OCI-LY1 (cell line): ENCODE data around the gene ANXA3.

Source experiments
- H2AFZ ChIP-seq: fragments of 200-600 bp; sonication (generic), shearing (Covaris generic); 2 replicates; pipeline ENCODE4 v1.6.0; 2014; ENCODE audit warnings: antibody characterized with exemption, mild to moderate bottlenecking, low read length
- H3F3A ChIP-seq: fragments of 200-600 bp; sonication (generic), shearing (Covaris generic); 2 replicates; pipeline ENCODE4 v1.6.0; 2014; ENCODE audit warnings: mild to moderate bottlenecking, antibody characterized with exemption, low read length, moderate library complexity; ENCODE audit not compliant: insufficient read depth
- H3K27ac ChIP-seq: fragments of 200-600 bp; sonication (generic); 2 replicates; pipeline ENCODE4 v1.5.1; 2014; ENCODE audit warnings: low read length, mixed run types, mild to moderate bottlenecking, low read depth; ENCODE audit not compliant: poor library complexity, severe bottlenecking
- H3K27me3 ChIP-seq: fragments of 200-600 bp; sonication (generic); 2 replicates; pipeline ENCODE4 v1.6.0; 2014; ENCODE audit warnings: antibody characterized with exemption, mild to moderate bottlenecking, low read length, moderate library complexity; ENCODE audit not compliant: insufficient read depth
- H3K36me3 ChIP-seq: fragments of 200-600 bp; sonication (generic); 2 replicates; pipeline ENCODE4 v1.6.1; 2014; ENCODE audit warnings: mild to moderate bottlenecking, antibody characterized with exemption, low read length, moderate library complexity, mixed read lengths; ENCODE audit not compliant: insufficient read depth
- H3K4me1 ChIP-seq: fragments of 200-600 bp; sonication (generic); 2 replicates; pipeline ENCODE4 v1.5.1; 2014; ENCODE audit warnings: mild to moderate bottlenecking, low read length, moderate library complexity; ENCODE audit not compliant: insufficient read depth, severe bottlenecking
- H3K4me2 ChIP-seq: fragments of 200-600 bp; sonication (generic), shearing (Covaris generic); 2 replicates; pipeline ENCODE4 v1.6.1; 2014; ENCODE audit warnings: low read length
- H3K4me3 ChIP-seq: fragments of 200-600 bp; sonication (generic); 2 replicates; pipeline ENCODE4 v1.5.1; 2014; ENCODE audit warnings: low read length, low read depth, mild to moderate bottlenecking, mixed read lengths; ENCODE audit not compliant: poor library complexity, severe bottlenecking
- H3K79me2 ChIP-seq: fragments of 200-600 bp; shearing (Covaris generic); 2 replicates; pipeline ENCODE4 v1.6.1; 2016; ENCODE audit warnings: mixed run types, low read length, mixed read lengths; ENCODE audit not compliant: insufficient read depth
- H3K9ac ChIP-seq: fragments of 200-600 bp; sonication (generic), shearing (Covaris generic); 2 replicates; pipeline ENCODE4 v1.6.1; 2014; ENCODE audit warnings: mild to moderate bottlenecking, low read length, mixed read lengths
- H3K9me2 ChIP-seq: fragments of 200-600 bp; sonication (generic), shearing (Covaris generic); 2 replicates; pipeline ENCODE4 v1.6.1; 2014; ENCODE audit warnings: low read depth, mild to moderate bottlenecking, low read length, mixed read lengths
- H3K9me3 ChIP-seq: fragments of 200-600 bp; shearing (Covaris generic); 2 replicates; pipeline ENCODE4 v1.6.1; 2014; ENCODE audit warnings: low read length, mixed read lengths
- H4K20me1 ChIP-seq: fragments of 200-600 bp; sonication (generic), shearing (Covaris generic); 2 replicates; pipeline ENCODE4 v1.6.0; 2016; ENCODE audit warnings: mild to moderate bottlenecking, low read length; ENCODE audit not compliant: insufficient read depth
- CTCF ChIP-seq: fragments of 200-600 bp; sonication (generic), shearing (Covaris generic); IDR thresholded peaks from 2 replicates; pipeline ENCODE4 v1.5.1; 2017; ENCODE audit warnings: mild to moderate bottlenecking, antibody characterized with exemption, low read length, moderate library complexity, mixed read lengths
- EZH2 ChIP-seq: fragments of 200-600 bp; sonication (generic), shearing (Covaris generic); IDR thresholded peaks from 2 replicates; pipeline ENCODE4 v1.8.0; 2017; ENCODE audit warnings: borderline replicate concordance, mixed run types, mild to moderate bottlenecking, antibody characterized with exemption, low read length, moderate library complexity, mixed read lengths

ANXA3 gene

DNA sequence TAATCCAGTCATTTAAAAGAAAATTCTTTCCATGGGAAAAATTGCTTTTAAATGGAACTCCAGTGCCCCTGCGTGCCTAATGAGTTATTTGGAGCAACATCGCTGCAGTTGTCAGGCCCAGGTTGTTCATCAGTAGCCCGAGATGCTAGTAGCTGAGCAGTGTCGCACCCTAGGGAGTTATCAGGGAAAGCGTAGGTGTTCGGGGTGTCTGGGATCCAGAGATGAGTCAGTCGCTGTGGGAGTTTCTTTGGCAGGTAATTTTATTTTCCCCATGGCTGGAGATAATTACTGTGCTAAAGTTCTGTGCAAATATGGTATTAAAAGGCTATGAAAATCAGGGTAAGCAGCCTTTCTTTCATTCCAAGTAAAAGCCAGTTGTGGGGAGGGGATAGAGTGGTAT, 49.4 kb downstream of the ANXA3 start:
- Histone ChIP-seq H3K79me2 (no peaks in the 10 kb centered on the region), H3K27me3 (no peaks in the 10 kb centered on the region), H3K4me2 (no peak overlapping the region), H3K9me2 (no peaks in the 10 kb centered on the region), H3K27ac (no peak overlapping the region), H3K4me1 (no peaks in the 10 kb centered on the region), H3K4me3 (no peak overlapping the region), H3K9ac (no peak overlapping the region), H4K20me1 (no peaks in the 10 kb centered on the region), H3F3A (no peaks in the 10 kb centered on the region), H2AFZ (no peak overlapping the region), H3K9me3 (no peaks in the 10 kb centered on the region), H3K36me3 (no peaks in the 10 kb centered on the region)
- TF ChIP-seq CTCF (no peak), EZH2 (no peak)

- no peak overlapping the region for H3K4me3 ChIP-seq
- no peaks in the 10 kb centered on the region for H3K36me3 ChIP-seq
- no peaks in the 10 kb centered on the region for H3K9me3 ChIP-seq
- no peak overlapping the region for H3K9ac ChIP-seq
- H4K20me1 ChIP-seq = no peaks in the 10 kb centered on the region
- TF ChIP-seq EZH2 (no peak), CTCF (no peak)
- H3K79me2 ChIP-seq = no peaks in the 10 kb centered on the region
- H3K4me2 ChIP-seq = no peak overlapping the region
- H3K27me3 ChIP-seq = no peaks in the 10 kb centered on the region
- no peaks in the 10 kb centered on the region for H3K4me1 ChIP-seq
- H3F3A ChIP-seq = no peaks in the 10 kb centered on the region
- no peaks in the 10 kb centered on the region for H3K9me2 ChIP-seq
- H2AFZ ChIP-seq = no peak overlapping the region
- no peak overlapping the region for H3K27ac ChIP-seq
Measured at GRCh38 chr4:78602334-78602733, 50.8 kb downstream of the ANXA3 start.

DNA sequence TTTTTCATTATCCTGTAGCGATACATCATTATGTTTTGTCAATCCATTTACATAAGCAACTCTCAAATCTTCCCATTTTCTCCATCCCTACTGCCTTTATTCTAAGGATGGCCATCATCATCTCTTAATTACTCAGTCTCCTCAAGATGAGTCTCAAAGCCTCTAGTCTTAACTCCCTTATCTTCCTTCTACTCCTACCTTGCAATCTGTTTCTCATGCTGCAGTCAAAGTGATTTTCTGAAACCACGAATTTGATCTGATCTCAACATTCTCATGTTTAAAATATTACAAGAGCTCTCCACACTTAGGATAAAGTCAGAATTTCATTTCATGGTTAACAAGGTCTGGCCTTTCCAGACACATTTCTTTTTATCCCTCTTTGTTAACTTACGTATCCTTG, 51.8 kb downstream of the ANXA3 start:
- no peak overlapping the region for H3K4me2 ChIP-seq
- H3K9me3 ChIP-seq = no peaks in the 10 kb centered on the region
- H3K79me2 ChIP-seq = no peaks in the 10 kb centered on the region
- H4K20me1 ChIP-seq = no peaks in the 10 kb centered on the region
- no peak overlapping the region for H3K4me3 ChIP-seq
- no peaks in the 10 kb centered on the region for H3K27me3 ChIP-seq
- H2AFZ ChIP-seq = no peak overlapping the region
- TF ChIP-seq CTCF (no peak), EZH2 (no peak)
- no peak overlapping the region for H3K9ac ChIP-seq
- H3K27ac ChIP-seq = no peak overlapping the region
- no peaks in the 10 kb centered on the region for H3K4me1 ChIP-seq
- no peaks in the 10 kb centered on the region for H3K9me2 ChIP-seq
- H3F3A ChIP-seq = no peaks in the 10 kb centered on the region
- no peaks in the 10 kb centered on the region for H3K36me3 ChIP-seq
